ENCODE measurements around the gene ULK4.
"Not testable (repeated sequence)": the region's sequence is repeated elsewhere in the genome, so short reads cannot be mapped to it uniquely, and the experiment has no call there.

Gene ULK4

GRCh38 chr3:41288785-41289184, 673.1 kb downstream of the ULK4 start:
- TF ChIP-seq CTCF (IDR thresholded peaks at IDR 0.05; ENCODE audit: borderline replicate concordance, insufficient read depth, low read depth, low read length), result no peak
- H3K4me3 ChIP-seq (ENCODE audit: low read depth, low read length), result no peak overlapping the region

GRCh38 chr3:41286305-41286704, 675.6 kb downstream of the ULK4 start:
- H3K4me3 ChIP-seq (ENCODE audit: low read depth, low read length), result no peak overlapping the region
- TF ChIP-seq CTCF (IDR thresholded peaks at IDR 0.05; ENCODE audit: borderline replicate concordance, insufficient read depth, low read depth, low read length), result no peak

- not testable (repeated sequence) for H3K4me3 ChIP-seq (ENCODE audit: low read depth, low read length)
Measured at GRCh38 chr3:41284934-41285333, 677.0 kb downstream of the ULK4 start.

- no peak overlapping the region for H3K4me3 ChIP-seq (ENCODE audit: low read depth, low read length)
- TF ChIP-seq CTCF (IDR thresholded peaks at IDR 0.05; ENCODE audit: borderline replicate concordance, insufficient read depth, low read depth, low read length), result no peak
Measured at GRCh38 chr3:41277790-41278465, 684.0 kb downstream of the ULK4 start.

- no peak for TF ChIP-seq CTCF (IDR thresholded peaks at IDR 0.05; ENCODE audit: borderline replicate concordance, insufficient read depth, low read depth, low read length)
- H3K4me3 ChIP-seq (ENCODE audit: low read depth, low read length), result no peak overlapping the region
Measured at GRCh38 chr3:41276191-41276590, 685.7 kb downstream of the ULK4 start.

GRCh38 chr3:41274944-41275668, 686.8 kb downstream of the ULK4 start:
- no peak overlapping the region for H3K4me3 ChIP-seq (ENCODE audit: low read depth, low read length)
- TF ChIP-seq CTCF (IDR thresholded peaks at IDR 0.05; ENCODE audit: borderline replicate concordance, insufficient read depth, low read depth, low read length), result no peak

GRCh38 chr3:41272667-41273066, 689.2 kb downstream of the ULK4 start:
- no peak for TF ChIP-seq CTCF (IDR thresholded peaks at IDR 0.05; ENCODE audit: borderline replicate concordance, insufficient read depth, low read depth, low read length)

More at GRCh38 chr3:41272667-41273066, 689.2 kb downstream of the ULK4 start:
- H3K4me3 ChIP-seq (ENCODE audit: low read depth, low read length), result no peak overlapping the region
